ENCODE measurements around the gene ALDOC.

- TF ChIP-seq ATF3 (IDR thresholded peaks at IDR 0.05; ENCODE audit: borderline replicate concordance, extremely low read depth, low read depth, low read length) = no peak
- TF ChIP-seq CREB1 (IDR thresholded peaks at IDR 0.05; ENCODE audit: low read depth) = no peak
- no peak for TF ChIP-seq MAX (IDR thresholded peaks at IDR 0.05; ENCODE audit: low read depth, low read length)
- no peak for TF ChIP-seq CTCF (IDR thresholded peaks at IDR 0.05 in 2 of 3, conservative IDR thresholded peaks at IDR 0.05 in 1 of 3; ENCODE audit: control insufficient read depth in 2 of 3, extremely low read depth in 1 of 3, insufficient read depth in 1 of 3, low read depth in 3 of 3, low read length in 3 of 3)
- no peak for TF ChIP-seq SUZ12 (IDR thresholded peaks at IDR 0.05; ENCODE audit: unreplicated experiment)
- no peak; the same call in 1 of the 2 replicates for TF ChIP-seq ATF2 (IDR thresholded peaks at IDR 0.05; ENCODE audit: low read length)
- TF ChIP-seq POLR2A (IDR thresholded peaks at IDR 0.05; ENCODE audit: low read depth, low read length) = no peak
These were observed 2.8 kb upstream of the ALDOC start for GRCh38 chr17:28579526-28579925.
